Skeletal muscle satellite cell (primary cell): Measurements from ENCODE around the gene RAPGEF4.
A peak's percentile ranks its signal among the peaks of the same experiment; 100 is the strongest.
"Not testable (repeated sequence)": the region's sequence is repeated elsewhere in the genome, so short reads cannot be mapped to it uniquely, and the experiment has no call there.

Experiments used
- H3K27me3 ChIP-seq: 2 replicates; pipeline ENCODE4 v1.7.0; 2013; ENCODE audit warnings: low read length; ENCODE audit not compliant: control insufficient read depth, insufficient read depth
- H3K36me3 ChIP-seq: 2 replicates; pipeline ENCODE4 v1.7.0; 2013; ENCODE audit warnings: mild to moderate bottlenecking, control low read depth, low read length; ENCODE audit not compliant: insufficient read depth
- H3K4me1 ChIP-seq: 2 replicates; pipeline ENCODE4 v1.7.0; 2013; ENCODE audit warnings: low read length; ENCODE audit not compliant: control insufficient read depth, insufficient read depth
- H3K4me2 ChIP-seq: 2 replicates; pipeline ENCODE4 v1.7.0; 2013; ENCODE audit warnings: mild to moderate bottlenecking, low read length
- H3K4me3 ChIP-seq: 2 replicates; pipeline ENCODE4 v1.7.0; 2013; ENCODE audit warnings: low read length
- H3K9ac ChIP-seq: 2 replicates; pipeline ENCODE4 v1.7.0; 2013; ENCODE audit warnings: mild to moderate bottlenecking, low read depth, low read length, moderate library complexity
- H3K9me3 ChIP-seq: replicated peaks from 2 replicates; pipeline ENCODE4 v1.7.0; 2013; ENCODE audit warnings: mild to moderate bottlenecking, control low read depth, low read length

Gene RAPGEF4

GRCh38 chr2:172734711-172735581 lies 699 bp upstream of the RAPGEF4 start:
- Histone ChIP-seq H3K9ac (no peak overlapping the region), H3K27me3 (peaks cover 64% of the 10 kb centered on the region), H3K36me3 (no peaks in the 10 kb centered on the region), H3K9me3 (no peaks in the 10 kb centered on the region), H3K4me1 (no peaks in the 10 kb centered on the region), H3K4me2 (peak overlapping the region; percentile 78), H3K4me3 (peak overlapping the region; percentile 61)

GRCh38 chr2:172736424-172737174 lies 954 bp downstream of the RAPGEF4 start:
- Histone ChIP-seq H3K27me3 (peaks cover 67% of the 10 kb centered on the region), H3K36me3 (no peaks in the 10 kb centered on the region), H3K4me2 (peak overlapping the region; percentile 78), H3K9me3 (no peaks in the 10 kb centered on the region), H3K4me1 (no peaks in the 10 kb centered on the region), H3K9ac (no peak overlapping the region), H3K4me3 (no peak overlapping the region)

DNA sequence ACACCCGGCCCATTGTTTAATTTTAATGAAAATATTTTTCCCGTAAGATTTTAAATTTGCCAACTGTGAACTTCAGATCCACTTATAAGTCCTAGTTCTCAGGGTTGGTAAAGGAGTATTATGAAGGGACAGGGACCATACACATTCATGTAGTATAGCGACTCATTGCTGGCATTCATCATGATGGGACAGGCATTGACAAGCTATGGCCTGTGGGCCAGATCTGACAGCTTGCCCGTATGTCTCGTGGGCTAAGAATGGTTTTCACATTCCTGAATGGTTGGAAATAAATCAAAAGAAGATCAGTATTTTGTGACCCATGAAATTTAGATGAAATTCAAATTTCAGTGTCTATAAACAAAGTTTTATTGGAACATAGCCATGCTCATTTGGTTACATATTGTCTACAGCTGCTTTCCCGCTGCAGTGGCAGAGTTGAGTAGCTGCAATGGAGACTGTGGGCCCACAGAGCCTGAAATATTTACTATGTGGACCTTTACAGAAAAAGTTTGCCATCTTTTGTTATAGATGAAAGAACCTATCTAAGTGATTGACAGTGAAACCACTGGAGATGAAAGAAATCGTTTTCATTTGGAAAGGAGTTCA lies 4.1 kb downstream of the RAPGEF4 start:
- H3K4me3 ChIP-seq, result no peak overlapping the region
- H3K4me2 ChIP-seq, result no peak overlapping the region
- no peak overlapping the region for H3K9ac ChIP-seq
- H3K4me1 ChIP-seq, result no peaks in the 10 kb centered on the region
- no peaks in the 10 kb centered on the region for H3K36me3 ChIP-seq
- H3K27me3 ChIP-seq, result peaks cover 53% of the 10 kb centered on the region
- peaks cover 4% of the 10 kb centered on the region for H3K9me3 ChIP-seq

- no peak overlapping the region for H3K4me3 ChIP-seq
- peaks cover 4% of the 10 kb centered on the region for H3K9me3 ChIP-seq
- peaks cover 45% of the 10 kb centered on the region for H3K27me3 ChIP-seq
- H3K4me2 ChIP-seq, result no peak overlapping the region
- no peaks in the 10 kb centered on the region for H3K4me1 ChIP-seq
- H3K9ac ChIP-seq, result no peak overlapping the region
- H3K36me3 ChIP-seq, result no peaks in the 10 kb centered on the region
Measured at GRCh38 chr2:172740856-172741255, 5.2 kb downstream of the RAPGEF4 start.

DNA sequence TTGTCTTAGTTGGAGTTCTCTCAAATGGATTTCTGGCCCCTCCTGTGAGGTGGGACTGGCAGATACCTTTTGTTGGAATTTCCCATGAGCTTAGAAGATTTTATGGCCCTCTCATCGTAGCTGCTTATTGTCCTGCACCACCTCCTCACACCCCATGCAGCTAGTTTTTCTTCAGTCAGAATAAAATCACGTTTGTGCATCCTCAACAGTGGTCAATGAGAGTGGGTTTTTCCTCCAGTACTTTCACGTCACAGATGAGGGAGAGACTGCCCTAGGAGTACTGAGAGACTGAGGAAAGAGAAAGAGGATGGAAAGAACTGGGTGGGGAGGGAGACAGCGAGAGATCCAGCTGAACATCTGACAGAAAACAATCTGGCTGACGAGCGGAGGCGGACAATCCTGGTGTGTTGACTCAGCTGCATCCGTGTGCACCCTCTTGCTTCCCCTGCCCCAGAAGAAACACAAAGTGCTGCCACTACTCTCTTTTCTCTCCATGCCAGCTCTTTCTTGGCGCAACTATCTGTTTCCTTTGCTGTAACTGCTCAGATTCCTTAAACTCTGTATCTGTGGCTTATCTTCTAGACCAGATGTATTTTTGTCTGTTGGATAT lies 7.4 kb downstream of the RAPGEF4 start:
- no peak overlapping the region for H3K9ac ChIP-seq
- H3K4me3 ChIP-seq, result no peak overlapping the region
- H3K4me1 ChIP-seq, result no peaks in the 10 kb centered on the region
- H3K36me3 ChIP-seq, result no peaks in the 10 kb centered on the region
- peaks cover 23% of the 10 kb centered on the region for H3K27me3 ChIP-seq
- peaks cover 4% of the 10 kb centered on the region for H3K9me3 ChIP-seq
- no peak overlapping the region for H3K4me2 ChIP-seq

DNA sequence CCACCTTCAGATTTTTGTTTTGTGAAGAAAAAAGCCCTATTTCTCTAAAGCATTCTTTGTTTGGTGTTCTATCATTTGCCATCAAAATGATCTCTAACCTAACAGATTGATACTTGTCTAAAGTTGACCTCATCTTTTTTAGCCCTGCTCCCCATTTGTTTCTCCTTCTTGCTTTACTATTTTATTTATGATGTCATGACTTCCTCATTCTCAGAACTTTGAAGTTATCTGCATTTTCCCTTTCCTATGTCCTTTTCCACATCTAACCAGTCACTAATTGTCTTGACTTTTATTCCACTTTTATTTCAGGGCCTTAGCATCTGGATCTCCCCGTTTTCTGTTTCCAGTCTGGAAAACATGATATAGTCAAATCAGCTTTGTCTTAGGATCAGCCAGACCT lies 8.3 kb downstream of the RAPGEF4 start:
- H3K9ac ChIP-seq, result no peak overlapping the region
- peaks cover 15% of the 10 kb centered on the region for H3K27me3 ChIP-seq
- no peaks in the 10 kb centered on the region for H3K36me3 ChIP-seq
- H3K4me2 ChIP-seq, result no peak overlapping the region
- H3K4me1 ChIP-seq, result no peaks in the 10 kb centered on the region
- H3K9me3 ChIP-seq, result peaks cover 4% of the 10 kb centered on the region
- no peak overlapping the region for H3K4me3 ChIP-seq

DNA sequence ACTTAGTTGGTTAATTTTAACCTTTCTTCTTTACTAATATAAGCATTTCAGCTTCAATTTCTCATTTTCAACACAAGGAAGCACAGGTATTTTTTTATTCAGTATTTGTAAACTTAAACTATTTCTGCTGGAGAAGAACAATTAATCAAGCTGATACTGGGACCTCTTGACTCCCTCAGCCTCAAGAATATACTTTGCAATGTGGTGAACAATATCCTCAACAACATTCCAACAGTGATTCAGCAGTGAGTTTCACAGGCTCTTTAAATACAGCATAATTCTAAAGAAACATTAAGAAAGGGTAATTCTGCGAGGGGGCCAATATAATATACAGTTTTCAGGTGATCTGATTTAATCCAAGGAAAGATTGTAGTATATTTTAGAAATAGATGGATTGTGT lies 10.0 kb downstream of the RAPGEF4 start:
- Histone ChIP-seq H3K27me3 (peaks cover 8% of the 10 kb centered on the region), H3K4me3 (no peak overlapping the region), H3K4me1 (no peaks in the 10 kb centered on the region), H3K9ac (no peak overlapping the region), H3K4me2 (no peak overlapping the region), H3K9me3 (peaks cover 4% of the 10 kb centered on the region), H3K36me3 (no peaks in the 10 kb centered on the region)

- not testable (repeated sequence) for H3K4me2 ChIP-seq, H3K9me3 ChIP-seq, H3K4me1 ChIP-seq, H3K27me3 ChIP-seq, H3K4me3 ChIP-seq, H3K36me3 ChIP-seq, H3K9ac ChIP-seq
Measured at GRCh38 chr2:172748543-172748942, 12.9 kb downstream of the RAPGEF4 start.

GRCh38 chr2:172749388-172749787 lies 13.7 kb downstream of the RAPGEF4 start:
- no peak overlapping the region for H3K9ac ChIP-seq
- H3K27me3 ChIP-seq, result peaks cover 10% of the 10 kb centered on the region
- no peak overlapping the region for H3K4me3 ChIP-seq
- H3K4me1 ChIP-seq, result no peaks in the 10 kb centered on the region
- H3K9me3 ChIP-seq, result no peaks in the 10 kb centered on the region
- H3K36me3 ChIP-seq, result no peaks in the 10 kb centered on the region
- H3K4me2 ChIP-seq, result no peak overlapping the region

GRCh38 chr2:172751564-172751963 lies 15.9 kb downstream of the RAPGEF4 start:
- Histone ChIP-seq H3K4me3 (no peak overlapping the region), H3K9me3 (no peaks in the 10 kb centered on the region), H3K4me2 (no peak overlapping the region), H3K36me3 (no peaks in the 10 kb centered on the region), H3K4me1 (no peaks in the 10 kb centered on the region), H3K27me3 (peaks cover 10% of the 10 kb centered on the region), H3K9ac (no peak overlapping the region)

DNA sequence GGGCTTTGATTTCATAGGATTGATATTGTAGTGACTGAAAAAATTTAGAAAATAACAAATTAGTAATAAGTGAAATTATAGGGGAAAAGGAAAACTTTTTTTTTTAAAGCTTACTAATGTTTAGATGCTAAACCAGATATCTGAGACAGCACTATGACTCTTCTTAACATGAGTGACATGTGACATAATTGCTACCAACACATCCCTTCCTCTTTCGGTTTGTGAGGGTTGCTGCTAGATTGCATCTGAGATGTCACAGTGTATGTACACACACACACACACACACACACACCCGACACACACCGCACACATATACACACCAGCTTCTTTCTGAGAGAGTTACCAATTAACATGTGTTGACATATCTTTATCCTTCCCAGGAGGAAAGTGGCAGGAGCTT lies 18.0 kb downstream of the RAPGEF4 start:
- no peak overlapping the region for H3K4me2 ChIP-seq
- H3K9me3 ChIP-seq, result no peaks in the 10 kb centered on the region
- peaks cover 22% of the 10 kb centered on the region for H3K27me3 ChIP-seq
- H3K9ac ChIP-seq, result no peak overlapping the region
- H3K4me3 ChIP-seq, result no peak overlapping the region
- H3K36me3 ChIP-seq, result no peaks in the 10 kb centered on the region
- H3K4me1 ChIP-seq, result no peaks in the 10 kb centered on the region
